Calu3 (cell line): ENCODE results near the gene UQCRC1. TPM values are rescaled to one million over a fixed set of nuclear protein-coding genes. Genes with fewer than 3 reads are reported as not detected.

ENCODE experiments used
- BruUV-seq: library from RNA; stranded (reverse); fragments of 400-500 nt; replicated peaks from 2 replicates; lab custom pipeline; 2021; lab: Mats Ljungman, UMichigan
- CTCF ChIA-PET: fragments of 300-600 bp; sonication (Branson Sonifier 250); formaldehyde crosslinking; loops from one replicate; lab custom pipeline; 2022; ENCODE audit warnings: antibody characterized with exemption; lab: Charles Lee
- DNase-seq: peaks from one replicate; pipeline ENCODE4 v3.0.0; 2022
- H3K27ac Mint-ChIP-seq: one replicate; pipeline ENCODE4 v1.8.0; 2022; ENCODE audit warnings: mixed read lengths; ENCODE audit not compliant: unreplicated experiment
- H3K27me3 Mint-ChIP-seq: one replicate; pipeline ENCODE4 v1.8.0; 2022; ENCODE audit warnings: mixed read lengths; ENCODE audit not compliant: unreplicated experiment
- H3K36me3 Mint-ChIP-seq: one replicate; pipeline ENCODE4 v1.8.0; 2022; ENCODE audit warnings: mild to moderate bottlenecking, moderate library complexity, mixed read lengths; ENCODE audit not compliant: insufficient read depth, unreplicated experiment
- H3K4me1 Mint-ChIP-seq: one replicate; pipeline ENCODE4 v1.8.0; 2022; ENCODE audit warnings: mild to moderate bottlenecking, low read depth, mixed read lengths; ENCODE audit not compliant: unreplicated experiment
- H3K4me3 Mint-ChIP-seq: one replicate; pipeline ENCODE4 v1.8.0; 2022; ENCODE audit warnings: mild to moderate bottlenecking, low read depth, moderate library complexity, mixed read lengths; ENCODE audit not compliant: unreplicated experiment
- H3K9me3 Mint-ChIP-seq: one replicate; pipeline ENCODE4 v1.8.0; 2022; ENCODE audit warnings: low read depth, mixed read lengths; ENCODE audit not compliant: unreplicated experiment
- CTCF ChIP-seq: fragments of 200-600 bp; IDR thresholded peaks from one replicate; pipeline ENCODE4 v1.8.0; 2022; ENCODE audit warnings: antibody characterized with exemption; ENCODE audit not compliant: unreplicated experiment
- intact Hi-C: fragments of 100-400 bp; cut with micrococcal nuclease; formaldehyde crosslinking; loops from one replicate; pipeline ENCODE4 v1.10.0; 2022; ENCODE audit not compliant: unreplicated experiment
- total RNA-seq: library from RNA; stranded (reverse); gene quantifications from 2 replicates; pipeline ENCODE4 v1.2.3, GENCODE V29; 2022

Gene UQCRC1
- total RNA-seq, 1 experiment from 2014 or later, result 207 TPM

GRCh38 chr3:48561045-48561736, 48.3 kb downstream of the UQCRC1 start:
- CTCF ChIA-PET, result interaction anchor here (0.6 to 0.7 kb wide), 2 partner anchors 16 to 72 kb away, joined by 3 read pairs; no protein-coding TSS in a partner anchor
- H3K9me3 Mint-ChIP-seq, result no peaks in the 10 kb centered on the region
- no peak overlapping the region for H3K4me3 Mint-ChIP-seq
- H3K36me3 Mint-ChIP-seq, result peaks cover 22% of the 10 kb centered on the region
- TF ChIP-seq CTCF, result no peak
- no peaks in the 10 kb centered on the region for H3K27me3 Mint-ChIP-seq
- DNase-seq, result no peak
- H3K27ac Mint-ChIP-seq, result no peak overlapping the region
- intact Hi-C loops, result loop anchor here (5.0 kb wide), 1 partner anchor 36 kb away; the partner anchor contains the start of gene COL7A1
- H3K4me1 Mint-ChIP-seq, result peaks cover 52% of the 10 kb centered on the region
- BruUV-seq, result no TSS peak

DNA sequence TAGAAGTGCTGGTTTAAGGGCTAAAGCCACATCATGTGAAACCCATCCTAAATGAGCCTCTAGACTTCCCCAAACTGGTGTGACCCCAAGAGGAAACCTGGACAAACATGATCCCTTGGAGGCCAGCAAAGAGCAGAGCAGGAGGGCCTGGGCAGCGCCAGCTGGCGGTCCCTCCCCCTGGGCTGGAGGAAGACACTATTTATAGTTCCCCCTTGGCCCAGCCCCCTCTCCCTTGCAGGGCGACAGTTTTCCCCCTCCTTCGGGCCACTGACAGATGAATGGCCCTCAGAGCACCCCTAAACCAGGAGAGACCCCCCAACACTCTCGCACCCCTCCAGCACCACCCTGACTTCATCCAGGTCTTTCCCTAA, 48.8 kb downstream of the UQCRC1 start:
- intact Hi-C loops, result loop anchor here (5.0 kb wide), 1 partner anchor 37 kb away; the partner anchor contains the start of gene COL7A1
- no TSS peak for BruUV-seq
- CTCF ChIA-PET, result interaction anchor here (0.6 to 0.7 kb wide), 2 partner anchors 17 to 71 kb away, joined by 3 read pairs; no protein-coding TSS in a partner anchor
- H3K9me3 Mint-ChIP-seq, result no peaks in the 10 kb centered on the region
- no peaks in the 10 kb centered on the region for H3K27me3 Mint-ChIP-seq
- H3K4me3 Mint-ChIP-seq, result no peak overlapping the region
- H3K4me1 Mint-ChIP-seq, result peaks cover 46% of the 10 kb centered on the region
- DNase-seq, result no peak
- H3K36me3 Mint-ChIP-seq, result peaks cover 22% of the 10 kb centered on the region
- no peak for TF ChIP-seq CTCF
- no peak overlapping the region for H3K27ac Mint-ChIP-seq

GRCh38 chr3:48558493-48559134, 50.8 kb downstream of the UQCRC1 start:
- peaks cover 32% of the 10 kb centered on the region for H3K4me1 Mint-ChIP-seq
- H3K9me3 Mint-ChIP-seq, result no peaks in the 10 kb centered on the region
- BruUV-seq, result no TSS peak
- no peaks in the 10 kb centered on the region for H3K27me3 Mint-ChIP-seq
- H3K27ac Mint-ChIP-seq, result no peak overlapping the region
- DNase-seq, result no peak
- intact Hi-C loops, result no loop called here
- peak overlapping the region; percentile 84 for H3K4me3 Mint-ChIP-seq
- no peak for TF ChIP-seq CTCF
- peaks cover 17% of the 10 kb centered on the region for H3K36me3 Mint-ChIP-seq
- CTCF ChIA-PET, result interaction anchor here (0.8 to 1.9 kb wide), 5 partner anchors 18 to 290 kb away, joined by 3 to 7 read pairs (median 3); partner anchors contain the start of gene SLC26A6

DNA sequence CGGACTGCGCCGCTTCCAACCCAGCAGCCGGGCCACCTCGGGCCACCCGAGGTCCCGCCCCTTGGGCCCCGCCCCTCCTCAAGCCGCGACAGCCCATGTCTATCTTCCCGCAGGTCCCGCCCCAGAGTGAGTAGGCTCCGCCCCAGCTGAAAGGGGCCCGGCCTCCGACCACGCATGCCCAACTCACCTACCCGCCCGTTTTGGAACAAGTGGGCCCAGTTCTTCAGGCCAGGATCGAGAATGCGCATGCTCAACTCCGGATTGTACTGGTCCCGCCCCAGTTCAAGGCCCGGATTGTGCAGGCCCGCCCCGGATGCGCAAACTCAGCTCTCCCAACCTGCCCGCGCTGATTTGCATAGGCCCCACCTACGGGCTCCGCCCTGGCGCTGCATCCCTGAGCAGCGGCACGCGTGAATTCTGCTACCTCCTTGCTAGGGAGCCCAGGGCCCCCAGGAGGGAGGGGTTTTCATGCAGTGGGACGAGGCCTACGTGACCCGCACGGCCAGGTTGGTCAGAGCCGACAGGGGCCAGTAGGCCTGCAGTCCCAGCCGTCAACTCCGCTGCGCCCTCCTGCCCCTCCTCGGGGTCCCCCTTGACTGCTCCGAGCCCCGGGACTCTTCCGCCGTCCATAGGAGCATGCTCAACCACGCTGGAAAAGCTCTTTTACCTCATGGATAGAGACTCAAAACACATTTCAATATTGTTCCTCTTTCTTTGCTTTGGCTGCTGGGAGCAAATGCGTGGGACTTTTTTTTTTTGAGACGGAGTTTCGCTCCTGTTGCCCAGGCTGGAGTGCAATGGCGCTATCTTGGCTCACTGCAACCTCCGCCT, 52.4 kb downstream of the UQCRC1 start, which contains the start of gene PFKFB4:
Gene PFKFB4, minus strand, starts transcription at position 8 of the 831 bp plus-strand sequence. CDS start 26 bp downstream, outside the sequence.
- Mint-ChIP-seq H3K27me3 (no peaks in the 10 kb centered on the region), H3K36me3 (peaks cover 17% of the 10 kb centered on the region), H3K4me1 (peaks cover 22% of the 10 kb centered on the region), H3K4me3 (peak within 1 kb of the TSS; percentile 84), H3K9me3 (no peaks in the 10 kb centered on the region), H3K27ac (peak within 1 kb of the TSS; percentile 72)
- CTCF ChIA-PET, result interaction anchor here (0.9 to 1.8 kb wide), 3 partner anchors 121 to 289 kb away, joined by 3 to 7 read pairs (median 6); no protein-coding TSS in a partner anchor
- BruUV-seq, result no TSS peak
- peak; percentile 99 for DNase-seq
- intact Hi-C loops, result no loop called here
- TF ChIP-seq CTCF, result no peak
